Ovary (tissue), 9 donors: Measurements from ENCODE around the gene DYDC2. TPM values are rescaled to one million over a fixed set of nuclear protein-coding genes. Genes with fewer than 3 reads are reported as not detected.

Experiments used
- DNase-seq, 5 donors: peaks; one replicate each; pipeline ENCODE4 v3.0.0-alpha.2; 2019 to 2020
- H3K27ac ChIP-seq, 2 donors: fragments of 200-600 bp; one replicate each; pipeline versions ENCODE4 v1.5.1 to v1.8.0; 2019 to 2022
- H3K27me3 ChIP-seq: fragments of 200-600 bp; one replicate; pipeline ENCODE4 v1.8.0; 2022
- H3K36me3 ChIP-seq: fragments of 200-600 bp; sonication (generic); one replicate; pipeline ENCODE4 v1.5.1; 2019
- H3K4me1 ChIP-seq: one replicate; pipeline ENCODE4 v1.8.1; 2013; ENCODE audit warnings: mild to moderate bottlenecking, moderate library complexity; ENCODE audit not compliant: insufficient read depth
- H3K4me3 ChIP-seq: fragments of 200-600 bp; sonication (generic); one replicate; pipeline ENCODE4 v1.5.1; 2017
- H3K9me3 ChIP-seq, 2 donors: fragments of 200-600 bp in 1 of 2; sonication (generic) in 1 of 2; one replicate each; pipeline versions ENCODE4 v1.5.1 to v1.8.1; 2013 to 2019; ENCODE audit warnings: mild to moderate bottlenecking in 1 of 2, moderate library complexity in 1 of 2
- EP300 ChIP-seq: sonication (generic); formaldehyde crosslinking; IDR thresholded peaks from one replicate; pipeline ENCODE4 v1.6.1; 2017; ENCODE audit warnings: antibody characterized with exemption
- POLR2A ChIP-seq: fragments of 450-650 bp; IDR thresholded peaks from one replicate; pipeline ENCODE4 v1.6.1; 2017; ENCODE audit warnings: antibody characterized with exemption, mild to moderate bottlenecking, moderate library complexity
- WGBS, 3 donors: extraction: QIAGEN DNeasy Blood & Tissue Kit in 1 of 3; methylation state at CpG; one replicate each; pipeline versions ENCODE4 v1.1.5 to v1.1.7; 2013 to 2017; 5-methylcytosine and 5-hydroxymethylcytosine counted together
- intact Hi-C, 4 donors: fragments of 100-400 bp; cut with DNase I; formaldehyde crosslinking; loops; one replicate each; pipeline versions ENCODE4 v1.11.0 to v1.15.1; 2022 to 2023
- polyA plus RNA-seq, 2 donors: library from polyadenylated mRNA; stranded (reverse); fragments of 200-250 nt in 1 of 2; fragments of 350-450 nt in 1 of 2; fragmentation: Illumina TruSeq in 1 of 2; extraction: RNeasy Lipid Tissue Mini Kit (QIAGEN cat#74804) in 1 of 2; gene quantifications; one replicate each; pipeline ENCODE4 v1.2.3, GENCODE V29; 2013 to 2014
- total RNA-seq, 7 donors: library from RNA; depleted of rRNA in 2 of 7; stranded (reverse); fragments of >200 nt in 2 of 7; fragmentation: NEBNext Ultra II Directional in 3 of 7; extraction: Animal tissue kit (Norgen Biotek cat#: 25700) in 3 of 7; gene quantifications; one replicate each; pipeline versions ENCODE4 v1.1.0 to v1.2.4, GENCODE V29; 2016 to 2023
- TF ChIP-seq, protein P1 (sequence below), 3 donors: fragments of 450-650 bp in 2 of 3; fragments of 200-600 bp in 1 of 3; IDR thresholded peaks; one replicate each; pipeline versions ENCODE4 v1.5.1 to v1.8.0; 2016 to 2022; ENCODE audit warnings: antibody characterized with exemption in 3 of 3, mild to moderate bottlenecking in 1 of 3
- donor health status: DM: no; HTN: no; CAD: no; lungs with moderate emphysema.
- donor health status: DM: no; HTN: no; CAD: no.
- donor health status: Bipolar disorder and iron deficiency.
- donor health status: DM: yes; HTN: yes; CAD: no.
- donor health status: DM: no; HTN: no; CAD: no.
- donor health status: DM: yes; HTN: yes; CAD: no.

The DYDC2 gene
- total and polyA plus RNA-seq, 9 donors, result 0.17 to 6.7 (median 0.95) TPM; not detected in 2

DNA sequence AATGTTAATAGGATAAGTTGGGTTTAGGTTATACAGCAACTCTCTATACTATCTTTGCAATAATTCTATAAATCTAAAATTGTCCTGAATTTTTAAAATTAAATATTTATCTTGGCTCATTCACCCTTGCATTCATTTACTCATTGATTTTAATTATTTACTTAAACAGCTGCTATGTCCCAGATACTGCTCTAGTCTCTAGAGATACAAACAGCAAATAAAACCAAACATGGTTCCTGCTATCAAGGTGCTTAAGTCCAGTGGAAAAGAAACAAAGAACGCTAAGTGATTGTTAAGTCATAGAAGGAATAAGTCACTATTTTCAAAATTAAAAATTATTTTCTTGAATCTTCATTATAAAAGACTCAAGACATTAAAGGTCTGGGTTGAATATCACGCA, 37.3 kb upstream of the DYDC2 start:
- whole genome bisulfite sequencing, 3 donors, result 56 to 77% (median 58%) methylated on average over 2 of the region's 2 CpGs
- Histone ChIP-seq H3K27ac (no peak overlapping the region), H3K4me3 (no peak overlapping the region), H3K36me3 (no peaks in the 10 kb centered on the region), H3K4me1 (no peaks in the 10 kb centered on the region), H3K27me3 (no peaks in the 10 kb centered on the region), H3K9me3 (no peaks in the 10 kb centered on the region)
- intact Hi-C loops, result no loop called here
- TF ChIP-seq POLR2A, result no peak
- TF ChIP-seq, protein P1, sequence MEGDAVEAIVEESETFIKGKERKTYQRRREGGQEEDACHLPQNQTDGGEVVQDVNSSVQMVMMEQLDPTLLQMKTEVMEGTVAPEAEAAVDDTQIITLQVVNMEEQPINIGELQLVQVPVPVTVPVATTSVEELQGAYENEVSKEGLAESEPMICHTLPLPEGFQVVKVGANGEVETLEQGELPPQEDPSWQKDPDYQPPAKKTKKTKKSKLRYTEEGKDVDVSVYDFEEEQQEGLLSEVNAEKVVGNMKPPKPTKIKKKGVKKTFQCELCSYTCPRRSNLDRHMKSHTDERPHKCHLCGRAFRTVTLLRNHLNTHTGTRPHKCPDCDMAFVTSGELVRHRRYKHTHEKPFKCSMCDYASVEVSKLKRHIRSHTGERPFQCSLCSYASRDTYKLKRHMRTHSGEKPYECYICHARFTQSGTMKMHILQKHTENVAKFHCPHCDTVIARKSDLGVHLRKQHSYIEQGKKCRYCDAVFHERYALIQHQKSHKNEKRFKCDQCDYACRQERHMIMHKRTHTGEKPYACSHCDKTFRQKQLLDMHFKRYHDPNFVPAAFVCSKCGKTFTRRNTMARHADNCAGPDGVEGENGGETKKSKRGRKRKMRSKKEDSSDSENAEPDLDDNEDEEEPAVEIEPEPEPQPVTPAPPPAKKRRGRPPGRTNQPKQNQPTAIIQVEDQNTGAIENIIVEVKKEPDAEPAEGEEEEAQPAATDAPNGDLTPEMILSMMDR (IDR thresholded peaks at IDR 0.05), result no peak
- TF ChIP-seq EP300, result no peak
- DNase-seq, result no peak

DNA sequence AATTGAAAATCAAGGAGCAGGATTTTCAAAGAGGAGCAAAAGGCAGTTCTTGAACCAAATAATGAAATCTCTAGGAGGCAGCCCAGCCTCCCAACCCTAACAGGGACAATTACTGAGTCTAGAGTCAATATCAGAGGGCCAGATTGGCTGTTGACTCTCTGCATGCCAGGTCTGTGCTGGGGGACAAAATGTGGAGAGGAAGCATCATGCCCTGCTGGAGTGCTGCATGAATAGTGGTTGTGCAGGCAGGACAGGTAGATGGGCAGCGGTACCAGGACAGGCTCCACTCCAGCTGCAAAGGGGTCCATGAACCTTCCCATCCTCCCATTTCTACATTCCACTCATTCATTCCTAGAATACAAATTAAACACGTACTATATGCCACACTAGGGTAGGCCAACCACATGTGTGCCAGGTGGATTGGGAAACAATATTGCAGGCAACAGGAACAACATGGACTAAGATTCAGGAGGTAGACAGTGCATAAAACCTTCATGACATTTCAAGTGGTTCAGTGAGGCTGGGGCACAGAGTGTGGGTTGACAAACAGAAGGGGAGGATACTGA, 36.8 kb upstream of the DYDC2 start:
- 90 to 98% (median 90%) methylated on average over 2 of the region's 2 CpGs for WGBS, 3 donors
- Histone ChIP-seq H3K27me3 (no peaks in the 10 kb centered on the region), H3K9me3 (no peaks in the 10 kb centered on the region), H3K4me1 (no peaks in the 10 kb centered on the region), H3K4me3 (no peak overlapping the region), H3K36me3 (no peaks in the 10 kb centered on the region), H3K27ac (no peak overlapping the region)
- DNase-seq, result no peak
- TF ChIP-seq EP300, result no peak
- intact Hi-C loops, result no loop called here

DNA sequence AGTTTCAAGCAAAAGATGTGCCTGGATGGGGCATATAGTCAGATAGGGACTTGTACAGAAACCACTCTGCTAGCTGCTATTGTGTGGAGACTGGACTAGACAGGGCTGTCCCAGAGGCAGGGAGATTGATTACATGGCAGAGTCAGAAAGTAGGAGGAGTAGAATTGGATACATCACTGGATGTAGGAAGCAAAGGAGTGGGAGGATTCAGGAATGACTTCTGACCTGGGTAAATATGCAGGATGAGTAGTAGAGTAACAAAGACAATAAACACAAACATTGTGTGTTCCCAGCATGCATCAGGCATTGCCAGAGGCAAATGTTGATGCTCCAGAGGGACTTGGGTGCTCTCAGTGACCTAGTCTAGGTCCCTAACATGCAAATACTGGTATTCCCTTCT, 36.2 kb upstream of the DYDC2 start:
- Histone ChIP-seq H3K27me3 (no peaks in the 10 kb centered on the region), H3K27ac (no peak overlapping the region), H3K36me3 (no peaks in the 10 kb centered on the region), H3K4me3 (no peak overlapping the region), H3K9me3 (no peaks in the 10 kb centered on the region), H3K4me1 (no peaks in the 10 kb centered on the region)
- no peak for TF ChIP-seq POLR2A
- TF ChIP-seq, protein P1 (IDR thresholded peaks at IDR 0.05), result no peak
- TF ChIP-seq EP300, result no peak
- intact Hi-C loops, result no loop called here
- no peak for DNase-seq

DNA sequence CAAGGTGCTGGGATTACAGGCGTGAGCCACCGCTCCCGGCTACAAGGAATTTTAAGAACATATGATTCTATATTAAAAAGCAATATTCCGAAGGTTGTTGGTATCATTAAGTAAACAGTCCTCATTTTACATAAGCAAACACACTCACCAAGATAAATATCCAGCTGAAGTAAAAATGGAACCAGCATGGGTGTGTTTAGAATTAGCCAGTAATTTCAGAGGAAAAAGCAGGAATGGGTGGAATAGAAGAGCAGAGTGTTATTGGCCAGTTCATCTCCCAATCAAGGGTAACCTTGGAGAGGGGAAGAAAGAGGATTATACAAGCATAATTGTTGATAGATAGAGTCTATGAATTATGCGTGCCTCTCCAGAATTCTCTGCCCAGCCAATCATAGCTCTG, 35.4 kb upstream of the DYDC2 start:
- Histone ChIP-seq H3K4me1 (no peaks in the 10 kb centered on the region), H3K27ac (no peak overlapping the region), H3K36me3 (no peaks in the 10 kb centered on the region), H3K4me3 (no peak overlapping the region), H3K9me3 (no peaks in the 10 kb centered on the region), H3K27me3 (no peaks in the 10 kb centered on the region)
- TF ChIP-seq, protein P1 (IDR thresholded peaks at IDR 0.05), result no peak
- TF ChIP-seq EP300 (no peak), POLR2A (no peak)
- intact Hi-C loops, result no loop called here
- WGBS, 3 donors, result 76 to 82% (median 78%) methylated on average over 5 of the region's 5 CpGs
- no peak for DNase-seq

DNA sequence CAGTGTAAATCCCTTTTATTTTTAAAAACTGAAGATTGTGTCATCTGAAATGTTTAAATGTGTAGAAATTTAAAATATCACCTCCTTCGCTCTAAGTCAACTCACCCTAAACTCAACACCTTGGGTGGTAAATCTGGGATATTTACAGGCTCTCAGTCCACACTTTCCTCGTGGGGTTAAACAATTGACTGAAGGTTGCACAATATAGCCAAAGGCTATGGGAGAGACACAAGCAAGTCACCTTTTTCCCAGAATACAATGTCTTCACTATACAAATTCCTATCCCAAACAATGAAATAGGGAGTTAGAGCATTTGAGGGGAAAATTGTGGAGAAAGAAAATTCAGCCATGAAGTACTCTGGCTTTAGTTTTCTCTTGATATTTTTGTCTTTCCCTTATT, 34.4 kb upstream of the DYDC2 start:
- no peaks in the 10 kb centered on the region for H3K36me3 ChIP-seq
- DNase-seq, result no peak
- no peak overlapping the region for H3K27ac ChIP-seq
- WGBS, 3 donors, result 80 to 87% (median 85%) methylated on average over 2 of the region's 2 CpGs
- H3K4me1 ChIP-seq, result no peaks in the 10 kb centered on the region
- no peaks in the 10 kb centered on the region for H3K27me3 ChIP-seq
- intact Hi-C loops, result no loop called here
- no peak overlapping the region for H3K4me3 ChIP-seq
- TF ChIP-seq, protein P1 (IDR thresholded peaks at IDR 0.05), result no peak
- no peak for TF ChIP-seq EP300
- TF ChIP-seq POLR2A, result no peak
- H3K9me3 ChIP-seq, result no peaks in the 10 kb centered on the region
